GM12892 (cell line): ENCODE results near the gene EPB41L2.

Experiments used
- POLR2A ChIP-seq: IDR thresholded peaks from 2 replicates; pipeline ENCODE4 v1.6.1; 2011; ENCODE audit warnings: low read depth, low read length, control low read depth
- POLR2AphosphoS5 ChIP-seq: IDR thresholded peaks from 2 replicates; pipeline ENCODE4 v1.6.1; 2011; ENCODE audit warnings: low read depth, low read length, control low read depth
- TAF1 ChIP-seq: IDR thresholded peaks from 2 replicates; pipeline ENCODE4 v1.6.1; 2011; ENCODE audit warnings: low read depth, mild to moderate bottlenecking, control low read depth, low read length, borderline replicate concordance

DNA sequence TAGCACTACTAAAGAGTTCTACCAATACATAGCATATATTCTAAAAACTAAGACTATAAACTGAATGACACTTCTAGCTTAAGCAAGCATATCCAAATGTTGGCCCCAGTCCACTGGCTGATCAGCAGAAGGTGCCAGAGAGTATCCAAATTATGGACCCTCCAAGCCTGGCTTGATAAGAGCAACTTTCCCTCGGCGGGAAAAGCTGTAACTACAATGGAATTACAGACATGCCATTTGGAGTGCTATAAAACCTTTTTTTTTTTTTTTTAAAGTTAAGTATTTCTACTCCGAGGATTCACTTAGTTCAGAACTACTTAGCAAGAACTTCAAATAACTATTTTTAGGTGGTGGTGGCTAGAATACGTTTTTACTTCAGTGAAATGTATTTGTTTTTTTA is 94.6 kb downstream of the EPB41L2 start:
- TF ChIP-seq POLR2A: no peak
- no peak for TF ChIP-seq TAF1
- no peak for TF ChIP-seq POLR2AphosphoS5
